ENCODE results near the gene SOX9.

The SOX9 gene

GRCh38 chr17:72158895-72159885 lies 38.4 kb downstream of the SOX9 start:
- TF ChIP-seq PPARA (CRISPR knock-in tag; IDR thresholded peaks at IDR 0.05; ENCODE audit: borderline replicate concordance): no peak
- no peak for TF ChIP-seq ESRRG (CRISPR knock-in tag; IDR thresholded peaks at IDR 0.05)
- no peak for TF ChIP-seq ZNF70 (CRISPR knock-in tag; IDR thresholded peaks at IDR 0.05)
- TF ChIP-seq TCF4 (CRISPR knock-in tag; IDR thresholded peaks at IDR 0.05; ENCODE audit: borderline replicate concordance): no peak
- no peak for TF ChIP-seq ZFP3 (CRISPR knock-in tag; IDR thresholded peaks at IDR 0.05)
- no peak for TF ChIP-seq RARB (CRISPR knock-in tag; IDR thresholded peaks at IDR 0.05)
- TF ChIP-seq ZNF8 (CRISPR knock-in tag; IDR thresholded peaks at IDR 0.05): no peak
- no peak for TF ChIP-seq OSR1 (CRISPR knock-in tag; IDR thresholded peaks at IDR 0.05)
- TF ChIP-seq CREB5 (CRISPR knock-in tag; IDR thresholded peaks at IDR 0.05; ENCODE audit: low read depth): no peak
- no peak for TF ChIP-seq GLIS3 (CRISPR knock-in tag; IDR thresholded peaks at IDR 0.05)
- TF ChIP-seq ZNF565 (CRISPR knock-in tag; conservative IDR thresholded peaks at IDR 0.05; ENCODE audit: low read depth): no peak
- TF ChIP-seq ARNTL (CRISPR knock-in tag; IDR thresholded peaks at IDR 0.05; ENCODE audit: borderline replicate concordance, low read depth): no peak
- TF ChIP-seq SNAI2 (CRISPR knock-in tag; IDR thresholded peaks at IDR 0.05): no peak
- TF ChIP-seq ZFP30 (CRISPR knock-in tag; IDR thresholded peaks at IDR 0.05): no peak
- TF ChIP-seq ZC3H10 (CRISPR knock-in tag; IDR thresholded peaks at IDR 0.05): no peak
- TF ChIP-seq POU6F1 (CRISPR knock-in tag; IDR thresholded peaks at IDR 0.05; ENCODE audit: borderline replicate concordance, low read depth): no peak
- TF ChIP-seq PATZ1 (CRISPR knock-in tag; IDR thresholded peaks at IDR 0.05; ENCODE audit: borderline replicate concordance): no peak
- no peak for TF ChIP-seq ISL1 (CRISPR knock-in tag; IDR thresholded peaks at IDR 0.05)
- no peak for TF ChIP-seq TOX (CRISPR knock-in tag; IDR thresholded peaks at IDR 0.05; ENCODE audit: borderline replicate concordance)
- no peak for TF ChIP-seq BACH2 (CRISPR knock-in tag; IDR thresholded peaks at IDR 0.05; ENCODE audit: borderline replicate concordance)
- ATAC-seq: no peak

- TF ChIP-seq ZNF565 (CRISPR knock-in tag; conservative IDR thresholded peaks at IDR 0.05; ENCODE audit: low read depth) (no peak), ARNTL (CRISPR knock-in tag; IDR thresholded peaks at IDR 0.05; ENCODE audit: borderline replicate concordance, low read depth) (no peak), BACH2 (CRISPR knock-in tag; IDR thresholded peaks at IDR 0.05; ENCODE audit: borderline replicate concordance) (no peak), RARB (CRISPR knock-in tag; IDR thresholded peaks at IDR 0.05) (no peak), ZNF70 (CRISPR knock-in tag; IDR thresholded peaks at IDR 0.05) (no peak), TCF4 (CRISPR knock-in tag; IDR thresholded peaks at IDR 0.05; ENCODE audit: borderline replicate concordance) (no peak), ESRRG (CRISPR knock-in tag; IDR thresholded peaks at IDR 0.05) (no peak), PATZ1 (CRISPR knock-in tag; IDR thresholded peaks at IDR 0.05; ENCODE audit: borderline replicate concordance) (no peak), ZFP3 (CRISPR knock-in tag; IDR thresholded peaks at IDR 0.05) (no peak), CSRNP3 (CRISPR knock-in tag; IDR thresholded peaks at IDR 0.05) (no peak), ZC3H10 (CRISPR knock-in tag; IDR thresholded peaks at IDR 0.05) (no peak), ZFP30 (CRISPR knock-in tag; IDR thresholded peaks at IDR 0.05) (no peak), ZNF8 (CRISPR knock-in tag; IDR thresholded peaks at IDR 0.05) (no peak)
- no peak for ATAC-seq
Observed at GRCh38 chr17:72162569-72162968, 41.7 kb downstream of the SOX9 start.

Data from SK-N-SH treated with all-trans-retinoic acid at 6 μM for 48 hours (cell line).